ENCODE measurements around the gene TDRD15. TPM values are rescaled to one million over a fixed set of nuclear protein-coding genes. Genes with fewer than 3 reads are reported as not detected.

TDRD15 gene
- total RNA-seq, 1 experiment from 2014 or later: not detected

- no peak overlapping the region for H2BK120ac ChIP-seq (ENCODE audit: low read depth, low read length, poor library complexity, severe bottlenecking)
- no peak overlapping the region for H2AFZ ChIP-seq (ENCODE audit: low read length)
These were observed 67.8 kb downstream of the TDRD15 start for GRCh38 chr2:21191535-21191934.

More at GRCh38 chr2:21191535-21191934, 67.8 kb downstream of the TDRD15 start:
- no peaks in the 10 kb centered on the region for H3K4me1 ChIP-seq (ENCODE audit: insufficient read depth, low read length)
- no peak overlapping the region for H3K27ac Mint-ChIP-seq
- H2BK5ac ChIP-seq (ENCODE audit: insufficient read length, low read length): no peak overlapping the region
- no peaks in the 10 kb centered on the region for H4K20me1 ChIP-seq (ENCODE audit: control insufficient read depth, insufficient read depth, insufficient read length)
- H2BK12ac ChIP-seq (ENCODE audit: insufficient read length, low read depth, low read length): no peak overlapping the region
- H4K91ac ChIP-seq (ENCODE audit: insufficient read length, low read depth, low read length): no peak overlapping the region
- TF ChIP-seq, protein P1, sequence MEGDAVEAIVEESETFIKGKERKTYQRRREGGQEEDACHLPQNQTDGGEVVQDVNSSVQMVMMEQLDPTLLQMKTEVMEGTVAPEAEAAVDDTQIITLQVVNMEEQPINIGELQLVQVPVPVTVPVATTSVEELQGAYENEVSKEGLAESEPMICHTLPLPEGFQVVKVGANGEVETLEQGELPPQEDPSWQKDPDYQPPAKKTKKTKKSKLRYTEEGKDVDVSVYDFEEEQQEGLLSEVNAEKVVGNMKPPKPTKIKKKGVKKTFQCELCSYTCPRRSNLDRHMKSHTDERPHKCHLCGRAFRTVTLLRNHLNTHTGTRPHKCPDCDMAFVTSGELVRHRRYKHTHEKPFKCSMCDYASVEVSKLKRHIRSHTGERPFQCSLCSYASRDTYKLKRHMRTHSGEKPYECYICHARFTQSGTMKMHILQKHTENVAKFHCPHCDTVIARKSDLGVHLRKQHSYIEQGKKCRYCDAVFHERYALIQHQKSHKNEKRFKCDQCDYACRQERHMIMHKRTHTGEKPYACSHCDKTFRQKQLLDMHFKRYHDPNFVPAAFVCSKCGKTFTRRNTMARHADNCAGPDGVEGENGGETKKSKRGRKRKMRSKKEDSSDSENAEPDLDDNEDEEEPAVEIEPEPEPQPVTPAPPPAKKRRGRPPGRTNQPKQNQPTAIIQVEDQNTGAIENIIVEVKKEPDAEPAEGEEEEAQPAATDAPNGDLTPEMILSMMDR (conservative IDR thresholded peaks at IDR 0.05): no peak
- H3K4me1 Mint-ChIP-seq: peaks cover 6 to 14% of the 10 kb centered on the region in 2 experiments
- no peak overlapping the region for H2BK20ac ChIP-seq (ENCODE audit: low read depth, low read length, poor library complexity, severe bottlenecking)
- H3K27me3 Mint-ChIP-seq (ENCODE audit: low read depth): no peaks in the 10 kb centered on the region
- H3K4ac ChIP-seq (ENCODE audit: low read depth, low read length): no peak overlapping the region
- no peaks in the 10 kb centered on the region for H3K79me1 ChIP-seq (ENCODE audit: insufficient read depth, low read depth, low read length, poor library complexity, severe bottlenecking)
- no peak overlapping the region for H3K14ac ChIP-seq (ENCODE audit: insufficient read depth, low read length)
- H3K9me3 ChIP-seq (ENCODE audit: control insufficient read depth, low read depth, low read length): no peaks in the 10 kb centered on the region
- no peak overlapping the region for H4K8ac ChIP-seq (replicated peaks; ENCODE audit: insufficient read length, low read depth, low read length)
- no peak overlapping the region for H3K56ac ChIP-seq (ENCODE audit: insufficient read length, low read depth, low read length)
- H3K9ac ChIP-seq (ENCODE audit: extremely low read depth, insufficient read length, low read length): no peak overlapping the region
- H3K79me2 ChIP-seq (ENCODE audit: insufficient read depth, low read length): no peaks in the 10 kb centered on the region
- H3K27ac ChIP-seq (ENCODE audit: insufficient read length, low read depth, low read length): no peak overlapping the region
- H3K23me2 ChIP-seq (ENCODE audit: insufficient read length, low read depth, low read length, poor library complexity, severe bottlenecking): no peaks in the 10 kb centered on the region
- no peak overlapping the region for H3K23ac ChIP-seq (ENCODE audit: insufficient read length, low read depth, low read length)
- no CpG with 5 or more reads among the region's 2 CpGs for WGBS (ENCODE audit: extremely low coverage, insufficient read length, low lambda C conversion rate)
- peaks cover 2 to 4% of the 10 kb centered on the region in 2 experiments; a peak in 3 of 5 replicates for H3K9me3 Mint-ChIP-seq
- peaks cover 0 to 2% (median 0%) of the 10 kb centered on the region in 3 experiments; a peak in 2 of 7 replicates for H3K36me3 Mint-ChIP-seq (ENCODE audit: insufficient read depth in 1 of 3, low read depth in 3 of 3)
- H3K18ac ChIP-seq (ENCODE audit: insufficient read length, low read depth, low read length): no peak overlapping the region
- no peak overlapping the region for H4K5ac ChIP-seq (ENCODE audit: insufficient read length, low read depth, low read length)
- DNase-seq: no peak
- no peak overlapping the region for H3T11ph ChIP-seq (ENCODE audit: low read length)
- no peaks in the 10 kb centered on the region for H3K27me3 ChIP-seq (ENCODE audit: insufficient read depth, low read length)
- no peak overlapping the region for H3K4me2 ChIP-seq (ENCODE audit: insufficient read depth, insufficient read length, low read length)
- no peak overlapping the region for H2BK15ac ChIP-seq (ENCODE audit: low read depth, low read length)
- H3K4me3 Mint-ChIP-seq: no peak overlapping the region
- H2AK5ac ChIP-seq (ENCODE audit: insufficient read length, low read length): no peak overlapping the region

Other genes with a start within 250 kb of the TDRD15 start
- gene APOB, start 79.9 kb upstream of the TDRD15 start, total RNA-seq (2021): 0.26 TPM in 2 replicates